Right lobe of liver (tissue), 6 donors: ENCODE results near the gene RASSF1. TPM values are rescaled to one million over a fixed set of nuclear protein-coding genes. Genes with fewer than 3 reads are reported as not detected.

Experiments used
- ATAC-seq, 4 donors: fragments of 200-7000 bp; cut with Tn5 transposase; one replicate each; pipeline ENCODE4 v1.9.1; 2020; ENCODE audit warnings: mild to moderate bottlenecking in 4 of 4, moderate library complexity in 4 of 4
- DNase-seq, 3 donors: peaks; one replicate each; pipeline ENCODE4 v3.0.0-alpha.2; 2020
- H3K27ac ChIP-seq, 3 donors: fragments of 200-600 bp; one replicate each; pipeline ENCODE4 v1.8.0; 2022
- H3K27me3 ChIP-seq, 2 donors: fragments of 200-600 bp; one replicate each; pipeline ENCODE4 v1.8.0; 2022
- H3K36me3 ChIP-seq, 4 donors: fragments of 200-600 bp; sonication (generic) in 1 of 4; one replicate each; pipeline versions ENCODE4 v1.5.1 to v1.8.0; 2017 to 2022; ENCODE audit warnings: control low read depth in 1 of 4
- H3K4me1 ChIP-seq, 4 donors: fragments of 200-600 bp; sonication (generic) in 1 of 4; one replicate each; pipeline versions ENCODE4 v1.5.1 to v1.8.0; 2017 to 2022; ENCODE audit warnings: control low read depth in 1 of 4
- H3K4me3 ChIP-seq, 3 donors: fragments of 200-600 bp; one replicate each; pipeline ENCODE4 v1.8.0; 2022
- H3K9me3 ChIP-seq, 4 donors: fragments of 200-600 bp; sonication (generic) in 1 of 4; one replicate each; pipeline versions ENCODE4 v1.5.1 to v1.8.0; 2017 to 2022; ENCODE audit warnings: control low read depth in 1 of 4
- CTCF ChIP-seq, 4 donors: fragments of 200-600 bp in 3 of 4; fragments of 450-650 bp in 1 of 4; IDR thresholded peaks; one replicate each; pipeline versions ENCODE4 v1.5.1 to v1.8.0; 2016 to 2022; ENCODE audit warnings: antibody characterized with exemption in 4 of 4, mild to moderate bottlenecking in 2 of 4
- POLR2A ChIP-seq: fragments of 450-650 bp; IDR thresholded peaks from one replicate; pipeline ENCODE4 v1.6.1; 2017; ENCODE audit warnings: antibody characterized with exemption, mild to moderate bottlenecking
- whole genome bisulfite sequencing: methylation state at CpG from one replicate; pipeline ENCODE4 v1.1.6; 2018; ENCODE audit warnings: low coverage, low lambda C conversion rate; ENCODE audit not compliant: insufficient coverage; ENCODE audit errors: missing lambda C conversion rate; 5-methylcytosine and 5-hydroxymethylcytosine counted together
- intact Hi-C, 2 donors: fragments of 100-400 bp; cut with DNase I; formaldehyde crosslinking; loops; one replicate each; pipeline versions ENCODE4 v1.11.2 to v1.14.1; 2022
- total RNA-seq, 6 experiments: library from RNA; depleted of rRNA in 2 of 6; stranded (reverse); fragments of >200 nt in 2 of 6; fragmentation: NEBNext Ultra II Directional in 3 of 6; extraction: Animal tissue kit (Norgen Biotek cat#: 25700) in 3 of 6; gene quantifications; one replicate each; pipeline versions ENCODE4 v1.1.0 to v1.2.4, GENCODE V29; 2016 to 2023
- donor health status: DM: no; HTN: yes; CAD: no.
- donor health status: DM: no; HTN: no; CAD: no.
- donor health status: DM: no; HTN: no; CAD: no.
- donor health status: DM: no; HTN: yes; CAD: no.
- donor health status: DM: no; HTN: yes; CAD: no.

The RASSF1 gene
- total RNA-seq, 6 experiments from 2014 or later = 5.2 to 17.8 (median 9.1) TPM

- H3K4me3 ChIP-seq = no peak overlapping the region
- intact Hi-C loops = loop anchor here in 1 of 2 donors (5.0 kb wide), 1 partner anchor 48 kb away; the partner anchor contains the start of gene LSMEM2
- ATAC-seq (no peak), DNase-seq (no peak)
- H3K4me1 ChIP-seq = peaks cover 0 to 33% (median 15%) of the 10 kb centered on the region in 4 donors
- no peak for TF ChIP-seq CTCF (IDR thresholded peaks at IDR 0.05)
- TF ChIP-seq POLR2A = no peak
- no peak overlapping the region for H3K27ac ChIP-seq
- 65% methylated on average over 5 of the region's 11 CpGs for WGBS
- H3K27me3 ChIP-seq = no peaks in the 10 kb centered on the region
- no peaks in the 10 kb centered on the region for H3K9me3 ChIP-seq
- peaks cover 0 to 16% (median 5%) of the 10 kb centered on the region in 4 donors for H3K36me3 ChIP-seq
Measured at GRCh38 chr3:50325497-50326181, 15.0 kb downstream of the RASSF1 start.

GRCh38 chr3:50325113-50325480 lies 15.5 kb downstream of the RASSF1 start:
- no peaks in the 10 kb centered on the region for H3K9me3 ChIP-seq
- no peak for ATAC-seq
- H3K4me1 ChIP-seq = peaks cover 0 to 37% (median 17%) of the 10 kb centered on the region in 4 donors
- no peak overlapping the region for H3K4me3 ChIP-seq
- no peak for TF ChIP-seq POLR2A
- no peak for TF ChIP-seq CTCF (IDR thresholded peaks at IDR 0.05)
- H3K36me3 ChIP-seq = peaks cover 0 to 11% (median under 1%) of the 10 kb centered on the region in 4 donors
- intact Hi-C loops = loop anchor here in 1 of 2 donors (5.0 kb wide), 1 partner anchor 48 kb away; the partner anchor contains the start of gene LSMEM2
- no peaks in the 10 kb centered on the region for H3K27me3 ChIP-seq
- H3K27ac ChIP-seq = no peak overlapping the region
- DNase-seq = no peak
- WGBS = no CpG with 5 or more reads among the region's 2 CpGs

GRCh38 chr3:50324351-50325112 lies 16.1 kb downstream of the RASSF1 start:
- ATAC-seq (peak; percentile 20 to 44 (median 32)), DNase-seq (peak; percentile 75 to 81 (median 78))
- H3K4me3 ChIP-seq = no peak overlapping the region
- H3K4me1 ChIP-seq = peaks cover 0 to 43% (median 20%) of the 10 kb centered on the region in 4 donors
- peaks cover 0 to 7% (median 0%) of the 10 kb centered on the region in 4 donors for H3K36me3 ChIP-seq
- TF ChIP-seq CTCF (IDR thresholded peaks at IDR 0.05) (peak; percentile 78 to 94 (median 84)), POLR2A (no peak)
- H3K27me3 ChIP-seq = no peaks in the 10 kb centered on the region
- intact Hi-C loops = loop anchor here (5.0 kb wide), 2 partner anchors 47 to 52 kb away; partner anchors contain the start of gene LSMEM2 (in 1 of the 2)
- H3K9me3 ChIP-seq = no peaks in the 10 kb centered on the region
- peak overlapping the region; percentile 23 to 98 (median 98) for H3K27ac ChIP-seq
- 0% methylated on average over 2 of the region's 4 CpGs for WGBS

GRCh38 chr3:50323614-50324199 lies 16.9 kb downstream of the RASSF1 start:
- Histone ChIP-seq H3K36me3 (peaks cover 0 to 8% (median 0%) of the 10 kb centered on the region in 4 donors), H3K27ac (peak overlapping the region in 2 of 3 donors; percentile 98), H3K4me1 (peaks cover 0 to 51% (median 21%) of the 10 kb centered on the region in 4 donors), H3K9me3 (no peaks in the 10 kb centered on the region), H3K4me3 (no peak overlapping the region), H3K27me3 (no peaks in the 10 kb centered on the region)
- DNase-seq (peak in 2 of 3 donors; percentile 65 to 70), ATAC-seq (peak; percentile 2 to 39 (median 12))
- TF ChIP-seq POLR2A (no peak), CTCF (IDR thresholded peaks at IDR 0.05) (peak in 1 of 4 donors; percentile 3)
- WGBS = 17% methylated on average over 2 of the region's 5 CpGs
- intact Hi-C loops = loop anchor here in 1 of 2 donors (5.0 kb wide), 1 partner anchor 51 kb away; no protein-coding TSS in a partner anchor
